ENCODE data around the gene CNTNAP2. TPM values are rescaled to one million over a fixed set of nuclear protein-coding genes. Genes with fewer than 3 reads are reported as not detected.
A peak's percentile ranks its signal among the peaks of the same experiment; 100 is the strongest.

The CNTNAP2 gene
- total and polyA plus RNA-seq, 2 donors = 5.1 to 10.3 TPM

DNA sequence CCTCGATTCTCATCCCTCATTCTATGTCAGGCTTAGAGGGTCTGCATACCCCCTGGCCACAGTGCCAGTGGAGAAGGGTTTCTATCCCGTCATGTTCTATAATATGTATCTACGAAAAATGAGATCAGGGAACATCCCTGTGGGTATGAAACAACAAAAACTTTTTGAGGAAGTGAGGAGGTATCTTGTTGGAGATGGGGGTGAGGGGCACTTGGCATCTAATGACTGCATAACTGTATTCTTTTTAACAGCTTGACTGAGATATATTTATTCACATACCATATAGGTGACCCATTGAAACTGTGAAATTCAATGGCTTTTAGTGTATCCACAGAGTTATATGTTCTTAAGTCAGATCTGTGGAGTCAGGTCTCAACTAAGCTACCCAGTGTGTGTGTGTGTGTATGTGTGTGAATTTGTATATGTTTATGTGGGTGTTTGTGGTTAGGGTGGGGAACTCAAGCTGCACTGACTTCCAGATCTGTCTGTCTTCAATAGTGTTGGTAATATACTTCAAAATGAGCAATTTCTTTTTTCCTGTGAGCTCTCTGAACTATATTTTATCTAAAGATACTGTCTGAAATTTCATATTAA is 528.9 kb downstream of the CNTNAP2 start:
- no peak overlapping the region for H3K4me3 ChIP-seq (ENCODE audit: low read length in 2 of 2)
- 90% methylated on average over 3 of the region's 3 CpGs for WGBS
- peak in 3 of 9 donors; percentile 27 to 66 (median 41) for DNase-seq (ENCODE audit: low read depth in 6 of 9, low spot score in 9 of 9)

DNA sequence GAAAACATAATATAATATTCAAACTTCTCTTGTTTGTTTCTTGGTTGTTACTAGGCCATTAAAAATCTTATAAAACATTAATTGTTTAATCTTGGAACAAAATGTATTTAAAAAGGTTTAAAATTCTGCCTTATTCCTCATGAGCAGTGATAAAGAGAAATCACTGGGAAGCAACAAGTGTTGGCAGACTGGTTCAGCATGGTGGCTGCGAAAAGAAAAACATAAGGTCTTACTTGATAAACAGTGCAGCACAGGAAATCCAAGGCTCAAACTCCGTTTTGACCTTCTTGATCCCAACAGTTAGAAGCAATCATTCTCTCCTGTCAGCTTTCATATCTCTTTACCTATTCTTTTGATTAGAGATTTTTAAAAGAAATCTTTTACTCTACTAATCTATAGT is 530.8 kb downstream of the CNTNAP2 start:
- DNase-seq (ENCODE audit: low read depth in 6 of 9, low spot score in 9 of 9) = no peak
- no peaks in the 10 kb centered on the region for H3K9me3 ChIP-seq (ENCODE audit: control insufficient read depth in 2 of 2, insufficient read depth in 1 of 2, low read length in 1 of 2)
- WGBS = 82% methylated on average over 2 of the region's 2 CpGs

More for the DNA sequence above, 528.9 kb downstream of the CNTNAP2 start:
- Histone ChIP-seq H3K4me1 (ENCODE audit: control insufficient read depth in 2 of 2, insufficient read depth in 2 of 2, low read length in 2 of 2) (peaks cover 0 to 15% of the 10 kb centered on the region in 2 donors), H3K9me3 (ENCODE audit: control insufficient read depth in 2 of 2, insufficient read depth in 1 of 2, low read length in 1 of 2) (no peaks in the 10 kb centered on the region), H3K27me3 (ENCODE audit: control insufficient read depth in 2 of 2, insufficient read depth in 1 of 2, low read length in 1 of 2) (no peaks in the 10 kb centered on the region), H3K27ac (ENCODE audit: low read depth in 1 of 2, low read length in 1 of 2) (peak overlapping the region in 1 of 2 donors; percentile 64), H3K36me3 (ENCODE audit: control insufficient read depth in 2 of 2, insufficient read depth in 2 of 2, low read length in 1 of 2) (no peaks in the 10 kb centered on the region)

DNA sequence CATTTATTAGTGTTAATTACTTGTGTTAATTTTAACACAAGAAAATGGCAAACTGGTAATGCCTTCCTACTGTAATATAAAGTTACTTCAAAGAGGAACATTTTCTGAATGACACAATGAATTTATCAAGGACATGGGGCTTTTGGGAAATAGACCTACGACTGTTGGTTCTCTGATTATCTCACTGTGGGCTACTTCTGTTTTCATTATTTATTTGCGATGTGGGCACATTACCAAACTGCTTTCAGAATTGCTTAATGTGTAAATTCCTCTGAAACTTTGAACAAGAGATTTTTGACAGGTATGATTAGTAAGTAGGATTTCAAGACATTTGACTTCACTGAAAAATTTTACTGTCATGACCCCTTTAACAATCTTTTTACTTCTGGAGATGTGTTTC is 535.6 kb downstream of the CNTNAP2 start:
- Histone ChIP-seq H3K27ac (ENCODE audit: low read depth in 1 of 2, low read length in 1 of 2) (no peak overlapping the region), H3K4me1 (ENCODE audit: control insufficient read depth in 2 of 2, insufficient read depth in 2 of 2, low read length in 2 of 2) (peaks cover 3 to 7% of the 10 kb centered on the region in 2 donors), H3K4me3 (ENCODE audit: low read length in 2 of 2) (no peak overlapping the region), H3K27me3 (ENCODE audit: control insufficient read depth in 2 of 2, insufficient read depth in 1 of 2, low read length in 1 of 2) (no peaks in the 10 kb centered on the region), H3K36me3 (ENCODE audit: control insufficient read depth in 2 of 2, insufficient read depth in 2 of 2, low read length in 1 of 2) (no peaks in the 10 kb centered on the region), H3K9me3 (ENCODE audit: control insufficient read depth in 2 of 2, insufficient read depth in 1 of 2, low read length in 1 of 2) (no peaks in the 10 kb centered on the region)
- DNase-seq (ENCODE audit: low read depth in 6 of 9, low spot score in 9 of 9) = no peak
- WGBS = 71% methylated on average over 2 of the region's 2 CpGs

More for the DNA sequence above, 530.8 kb downstream of the CNTNAP2 start:
- no peak overlapping the region for H3K4me3 ChIP-seq (ENCODE audit: low read length in 2 of 2)
- H3K4me1 ChIP-seq (ENCODE audit: control insufficient read depth in 2 of 2, insufficient read depth in 2 of 2, low read length in 2 of 2) = peaks cover 0 to 15% of the 10 kb centered on the region in 2 donors
- no peaks in the 10 kb centered on the region for H3K36me3 ChIP-seq (ENCODE audit: control insufficient read depth in 2 of 2, insufficient read depth in 2 of 2, low read length in 1 of 2)
- no peak overlapping the region for H3K27ac ChIP-seq (ENCODE audit: low read depth in 1 of 2, low read length in 1 of 2)
- no peaks in the 10 kb centered on the region for H3K27me3 ChIP-seq (ENCODE audit: control insufficient read depth in 2 of 2, insufficient read depth in 1 of 2, low read length in 1 of 2)

DNA sequence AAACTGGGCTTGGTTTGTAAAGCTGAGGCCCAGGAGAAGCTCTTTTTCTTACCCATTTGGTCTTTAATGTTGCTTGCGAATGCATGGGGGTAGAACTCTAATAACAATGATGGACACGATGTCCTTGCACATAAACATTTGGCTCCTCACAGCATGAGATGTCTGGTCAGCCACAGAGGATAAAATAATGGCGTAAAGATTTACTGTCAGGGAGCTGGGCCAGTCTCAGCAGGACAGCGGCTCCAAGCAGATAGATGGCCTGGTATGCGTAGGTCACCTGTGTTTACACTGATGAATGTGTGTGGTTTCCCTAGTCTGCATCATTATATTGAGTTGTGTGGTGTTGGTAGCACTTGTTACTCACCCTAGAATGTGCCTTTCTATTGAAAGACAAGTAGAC is 537.4 kb downstream of the CNTNAP2 start:
- no peaks in the 10 kb centered on the region for H3K9me3 ChIP-seq (ENCODE audit: control insufficient read depth in 2 of 2, insufficient read depth in 1 of 2, low read length in 1 of 2)
- no peaks in the 10 kb centered on the region for H3K36me3 ChIP-seq (ENCODE audit: control insufficient read depth in 2 of 2, insufficient read depth in 2 of 2, low read length in 1 of 2)
- H3K4me1 ChIP-seq (ENCODE audit: control insufficient read depth in 2 of 2, insufficient read depth in 2 of 2, low read length in 2 of 2) = peaks cover 3 to 4% of the 10 kb centered on the region in 2 donors
- 95% methylated on average over 5 of the region's 5 CpGs for WGBS
- no peak overlapping the region for H3K27ac ChIP-seq (ENCODE audit: low read depth in 1 of 2, low read length in 1 of 2)
- no peaks in the 10 kb centered on the region for H3K27me3 ChIP-seq (ENCODE audit: control insufficient read depth in 2 of 2, insufficient read depth in 1 of 2, low read length in 1 of 2)
- H3K4me3 ChIP-seq (ENCODE audit: low read length in 2 of 2) = no peak overlapping the region
- DNase-seq (ENCODE audit: low read depth in 6 of 9, low spot score in 9 of 9) = no peak

DNA sequence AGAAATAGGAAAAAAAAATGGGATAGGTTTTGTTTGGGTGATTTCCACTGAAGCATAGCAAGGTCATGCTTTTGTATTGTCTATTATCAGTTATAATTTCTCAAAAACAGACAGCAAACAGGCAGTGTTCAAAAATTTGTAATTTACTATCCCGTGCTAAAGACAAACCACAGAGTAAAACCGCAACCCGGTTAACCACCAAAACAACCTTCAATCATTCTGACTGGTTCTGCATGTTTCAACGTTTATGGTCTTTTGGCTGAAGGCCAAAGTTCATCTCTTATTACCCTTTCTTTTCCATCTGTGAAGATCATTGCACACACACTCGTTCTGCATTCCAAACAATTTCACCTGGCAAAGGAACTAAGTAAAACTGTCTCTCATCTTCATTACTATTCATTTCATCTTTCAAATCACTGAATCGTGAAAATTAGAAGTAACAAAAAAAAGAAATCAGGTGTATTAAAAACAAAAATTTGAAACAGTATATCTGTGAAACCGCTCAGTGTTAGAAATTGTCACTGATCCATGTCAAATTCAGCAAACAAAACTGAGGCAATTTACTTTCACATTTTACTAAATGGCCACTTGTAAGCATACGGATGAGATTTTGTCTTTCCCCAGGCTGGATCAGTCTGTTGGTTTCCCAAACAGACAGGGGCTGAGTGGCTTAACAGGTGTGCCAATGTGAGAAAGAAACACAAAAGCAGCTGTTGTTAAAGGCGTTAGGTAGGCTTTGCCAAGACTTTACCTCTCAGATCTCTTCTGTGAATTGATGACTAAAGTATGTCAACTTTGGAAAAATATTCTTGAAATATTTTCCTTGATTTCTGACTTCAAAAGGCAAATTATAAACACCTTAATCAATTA is 539.6 kb downstream of the CNTNAP2 start:
- 6% methylated on average over 9 of the region's 9 CpGs for WGBS

DNA sequence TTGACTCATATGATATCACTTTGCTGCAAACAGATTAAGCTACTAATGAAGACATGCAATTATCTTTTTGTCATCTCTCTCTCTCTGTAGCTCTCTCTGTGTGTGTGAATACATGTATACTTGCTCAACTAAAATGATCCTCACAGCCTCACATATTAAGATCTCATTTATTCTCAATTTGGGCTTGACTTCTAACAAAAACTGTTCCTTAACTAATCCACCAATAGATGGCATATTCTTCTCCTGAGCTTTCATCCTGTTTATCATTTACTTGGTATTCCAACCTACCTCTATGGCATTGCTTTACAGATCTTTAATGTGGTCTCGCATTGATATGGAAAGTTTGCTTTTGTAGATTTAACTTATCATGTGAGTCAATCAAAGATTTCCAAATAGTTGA is 540.4 kb downstream of the CNTNAP2 start:
- Histone ChIP-seq H3K4me3 (ENCODE audit: low read length in 2 of 2) (no peak overlapping the region), H3K9me3 (ENCODE audit: control insufficient read depth in 2 of 2, insufficient read depth in 1 of 2, low read length in 1 of 2) (no peaks in the 10 kb centered on the region), H3K27me3 (ENCODE audit: control insufficient read depth in 2 of 2, insufficient read depth in 1 of 2, low read length in 1 of 2) (no peaks in the 10 kb centered on the region), H3K4me1 (ENCODE audit: control insufficient read depth in 2 of 2, insufficient read depth in 2 of 2, low read length in 2 of 2) (peaks cover 3 to 4% of the 10 kb centered on the region in 2 donors), H3K27ac (ENCODE audit: low read depth in 1 of 2, low read length in 1 of 2) (peak overlapping the region in 1 of 2 donors; percentile 71), H3K36me3 (ENCODE audit: control insufficient read depth in 2 of 2, insufficient read depth in 2 of 2, low read length in 1 of 2) (no peaks in the 10 kb centered on the region)
- peak in 1 of 9 donors; percentile 32 for DNase-seq (ENCODE audit: low read depth in 6 of 9, low spot score in 9 of 9)
- 94% methylated on average over 1 of the region's 1 CpG for WGBS

More for the DNA sequence above, 539.6 kb downstream of the CNTNAP2 start:
- H3K27ac ChIP-seq (ENCODE audit: low read depth in 1 of 2, low read length in 1 of 2) = peak overlapping the region; percentile 31 to 71
- no peaks in the 10 kb centered on the region for H3K36me3 ChIP-seq (ENCODE audit: control insufficient read depth in 2 of 2, insufficient read depth in 2 of 2, low read length in 1 of 2)
- H3K4me1 ChIP-seq (ENCODE audit: control insufficient read depth in 2 of 2, insufficient read depth in 2 of 2, low read length in 2 of 2) = peaks cover 3 to 4% of the 10 kb centered on the region in 2 donors
- no peaks in the 10 kb centered on the region for H3K27me3 ChIP-seq (ENCODE audit: control insufficient read depth in 2 of 2, insufficient read depth in 1 of 2, low read length in 1 of 2)
- H3K4me3 ChIP-seq (ENCODE audit: low read length in 2 of 2) = peak overlapping the region in 1 of 2 donors; percentile 8
- H3K9me3 ChIP-seq (ENCODE audit: control insufficient read depth in 2 of 2, insufficient read depth in 1 of 2, low read length in 1 of 2) = no peaks in the 10 kb centered on the region
- DNase-seq (ENCODE audit: low read depth in 6 of 9, low spot score in 9 of 9) = peak in 7 of 9 donors; percentile 25 to 77 (median 48)

DNA sequence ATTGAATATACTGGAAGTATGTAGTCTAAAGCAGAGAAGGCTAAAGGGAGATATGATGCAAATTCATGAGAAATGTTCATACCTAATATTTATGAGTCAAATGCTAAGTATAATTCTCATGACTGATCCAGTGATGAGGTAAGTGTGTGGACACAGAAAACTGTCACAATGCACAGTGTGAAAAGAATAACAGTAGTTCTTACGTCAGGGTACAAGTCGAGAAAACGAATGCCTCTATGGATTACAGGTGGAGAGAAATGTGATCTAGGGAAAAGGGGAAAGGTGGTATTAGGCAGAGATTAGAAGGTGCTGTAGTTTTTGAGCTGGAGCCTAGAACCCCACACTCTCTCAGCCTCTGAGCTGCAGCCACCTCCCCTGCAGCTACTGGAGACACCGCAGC is 542.0 kb downstream of the CNTNAP2 start:
- 97% methylated on average over 4 of the region's 4 CpGs for WGBS
- Histone ChIP-seq H3K4me3 (ENCODE audit: low read length in 2 of 2) (no peak overlapping the region), H3K36me3 (ENCODE audit: control insufficient read depth in 2 of 2, insufficient read depth in 2 of 2, low read length in 1 of 2) (no peaks in the 10 kb centered on the region), H3K9me3 (ENCODE audit: control insufficient read depth in 2 of 2, insufficient read depth in 1 of 2, low read length in 1 of 2) (no peaks in the 10 kb centered on the region), H3K4me1 (ENCODE audit: control insufficient read depth in 2 of 2, insufficient read depth in 2 of 2, low read length in 2 of 2) (peaks cover 3 to 4% of the 10 kb centered on the region in 2 donors), H3K27me3 (ENCODE audit: control insufficient read depth in 2 of 2, insufficient read depth in 1 of 2, low read length in 1 of 2) (no peaks in the 10 kb centered on the region), H3K27ac (ENCODE audit: low read depth in 1 of 2, low read length in 1 of 2) (no peak overlapping the region)
- no peak for DNase-seq (ENCODE audit: low read depth in 6 of 9, low spot score in 9 of 9)

DNA sequence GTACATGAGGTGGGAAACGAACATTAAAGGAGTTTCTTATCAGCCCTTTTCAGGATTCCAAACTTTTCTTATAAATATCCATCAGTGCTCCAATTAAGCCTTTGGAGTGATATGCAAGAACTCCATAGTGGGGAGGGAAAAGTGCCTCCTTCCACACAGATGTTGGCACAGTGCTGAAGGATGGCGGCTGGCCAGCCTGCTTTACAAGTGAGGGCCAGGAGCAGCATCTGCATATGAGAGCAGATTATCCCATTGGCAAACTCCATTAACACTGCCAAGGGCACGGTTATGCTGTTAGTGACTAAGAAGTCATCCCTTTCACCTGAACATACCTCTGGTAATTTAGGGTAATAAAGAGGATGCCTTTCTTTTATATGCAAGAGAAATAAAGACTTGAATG is 543.1 kb downstream of the CNTNAP2 start:
- Histone ChIP-seq H3K27ac (ENCODE audit: low read depth in 1 of 2, low read length in 1 of 2) (no peak overlapping the region), H3K4me3 (ENCODE audit: low read length in 2 of 2) (no peak overlapping the region), H3K36me3 (ENCODE audit: control insufficient read depth in 2 of 2, insufficient read depth in 2 of 2, low read length in 1 of 2) (no peaks in the 10 kb centered on the region), H3K27me3 (ENCODE audit: control insufficient read depth in 2 of 2, insufficient read depth in 1 of 2, low read length in 1 of 2) (no peaks in the 10 kb centered on the region), H3K4me1 (ENCODE audit: control insufficient read depth in 2 of 2, insufficient read depth in 2 of 2, low read length in 2 of 2) (peaks cover 2 to 3% of the 10 kb centered on the region in 2 donors), H3K9me3 (ENCODE audit: control insufficient read depth in 2 of 2, insufficient read depth in 1 of 2, low read length in 1 of 2) (no peaks in the 10 kb centered on the region)
- WGBS = 94% methylated on average over 3 of the region's 3 CpGs
- no peak for DNase-seq (ENCODE audit: low read depth in 6 of 9, low spot score in 9 of 9)

DNA sequence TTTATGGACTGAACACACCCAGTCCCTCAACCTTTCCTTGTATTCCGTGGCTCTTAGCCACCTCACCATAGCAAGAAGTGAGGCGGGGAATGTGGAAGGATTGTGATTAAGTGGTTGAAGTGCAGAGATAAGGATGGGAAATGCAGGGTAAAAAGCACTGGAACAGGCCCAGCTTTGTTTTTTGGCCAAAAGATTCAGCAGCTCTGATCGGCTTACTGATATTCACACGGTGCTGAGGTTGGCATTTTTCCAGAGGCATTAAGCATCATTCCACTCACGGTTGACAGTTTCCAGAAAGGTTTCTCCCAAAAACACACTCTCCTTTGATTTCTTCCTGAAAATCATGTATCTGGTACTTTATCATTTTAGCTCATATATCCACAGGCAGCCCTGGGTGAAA is 544.2 kb downstream of the CNTNAP2 start:
- H3K36me3 ChIP-seq (ENCODE audit: control insufficient read depth in 2 of 2, insufficient read depth in 2 of 2, low read length in 1 of 2) = no peaks in the 10 kb centered on the region
- no peaks in the 10 kb centered on the region for H3K9me3 ChIP-seq (ENCODE audit: control insufficient read depth in 2 of 2, insufficient read depth in 1 of 2, low read length in 1 of 2)
- H3K4me1 ChIP-seq (ENCODE audit: control insufficient read depth in 2 of 2, insufficient read depth in 2 of 2, low read length in 2 of 2) = peaks cover 2% of the 10 kb centered on the region in 2 donors
- H3K27me3 ChIP-seq (ENCODE audit: control insufficient read depth in 2 of 2, insufficient read depth in 1 of 2, low read length in 1 of 2) = no peaks in the 10 kb centered on the region
- no peak overlapping the region for H3K27ac ChIP-seq (ENCODE audit: low read depth in 1 of 2, low read length in 1 of 2)
- 72% methylated on average over 5 of the region's 5 CpGs for WGBS
- peak in 1 of 9 donors; percentile 20 for DNase-seq (ENCODE audit: low read depth in 6 of 9, low spot score in 9 of 9)
- no peak overlapping the region for H3K4me3 ChIP-seq (ENCODE audit: low read length in 2 of 2)
